Liver (tissue), 9 donors: ENCODE data around the gene SEZ6L2. TPM values are rescaled to one million over a fixed set of nuclear protein-coding genes. Genes with fewer than 3 reads are reported as not detected.
"Not testable (repeated sequence)": the region's sequence is repeated elsewhere in the genome, so short reads cannot be mapped to it uniquely, and the experiment has no call there.

Source experiments
- DNase-seq: peaks from one replicate; pipeline ENCODE4 v3.0.0-alpha.2; 2017; ENCODE audit warnings: low spot score
- H3K27ac ChIP-seq, 2 donors: one replicate each; pipeline ENCODE4 v1.7.0; 2013; ENCODE audit warnings: inconsistent platforms in 2 of 2, low read length in 2 of 2, control low read depth in 1 of 2, low read depth in 1 of 2, mild to moderate bottlenecking in 1 of 2
- H3K27me3 ChIP-seq, 4 donors: one replicate each; pipeline versions ENCODE4 v1.6.1 to v1.7.0; 2013; ENCODE audit warnings: low read length in 3 of 4, inconsistent platforms in 1 of 4, mild to moderate bottlenecking in 1 of 4, moderate library complexity in 1 of 4; ENCODE audit not compliant: control insufficient read depth in 4 of 4, insufficient read depth in 4 of 4
- H3K36me3 ChIP-seq, 4 donors: one replicate each; pipeline versions ENCODE4 v1.6.1 to v1.7.0; 2013; ENCODE audit warnings: low read length in 3 of 4, mild to moderate bottlenecking in 3 of 4, low read depth in 1 of 4, moderate library complexity in 1 of 4; ENCODE audit not compliant: control insufficient read depth in 4 of 4, insufficient read depth in 3 of 4
- H3K4me1 ChIP-seq, 4 donors: one replicate each; pipeline versions ENCODE4 v1.6.1 to v1.7.0; 2013; ENCODE audit warnings: low read length in 3 of 4, mild to moderate bottlenecking in 3 of 4, moderate library complexity in 1 of 4; ENCODE audit not compliant: control insufficient read depth in 4 of 4, insufficient read depth in 4 of 4
- H3K4me3 ChIP-seq, 3 donors: one replicate each; pipeline versions ENCODE4 v1.6.1 to v1.7.0; 2013; ENCODE audit warnings: low read length in 3 of 3, control low read depth in 1 of 3, low read depth in 1 of 3, mild to moderate bottlenecking in 1 of 3
- H3K9ac ChIP-seq, 2 donors: one replicate each; pipeline ENCODE4 v1.7.0; 2013; ENCODE audit warnings: low read length in 2 of 2, mild to moderate bottlenecking in 2 of 2, moderate library complexity in 2 of 2, control low read depth in 1 of 2, low read depth in 1 of 2
- H3K9me3 ChIP-seq, 4 donors: one replicate each; pipeline versions ENCODE4 v1.6.1 to v1.7.0; 2013; ENCODE audit warnings: low read length in 3 of 4; ENCODE audit not compliant: control insufficient read depth in 4 of 4
- EGR1 ChIP-seq, 2 donors: IDR thresholded peaks; 2 replicates each; pipeline ENCODE4 v1.6.1; 2016 to 2018; ENCODE audit warnings: antibody characterized with exemption in 2 of 2, low read depth in 2 of 2
- FOXA1 ChIP-seq: IDR thresholded peaks from 2 replicates; pipeline ENCODE4 v1.6.1; 2016; ENCODE audit warnings: antibody characterized with exemption
- HNF4A ChIP-seq, 2 donors: conservative IDR thresholded peaks; 2 replicates each; pipeline ENCODE4 v1.6.1; 2016; ENCODE audit warnings: antibody characterized with exemption in 2 of 2, mild to moderate bottlenecking in 2 of 2
- JUND ChIP-seq, 2 donors: IDR thresholded peaks; 2 replicates each; pipeline ENCODE4 v1.6.1; 2016; ENCODE audit warnings: antibody characterized with exemption in 2 of 2
- NR2F2 ChIP-seq: IDR thresholded peaks from 2 replicates; pipeline ENCODE4 v1.6.1; 2016; ENCODE audit warnings: antibody characterized with exemption
- RAD21 ChIP-seq, 2 donors: IDR thresholded peaks; 2 replicates each; pipeline ENCODE4 v1.6.1; 2016; ENCODE audit warnings: antibody characterized with exemption in 2 of 2, mild to moderate bottlenecking in 2 of 2
- RXRA ChIP-seq, 2 donors: IDR thresholded peaks; 2 replicates each; pipeline ENCODE4 v1.6.1; 2017 to 2018; ENCODE audit warnings: antibody characterized with exemption in 2 of 2, mild to moderate bottlenecking in 1 of 2
- SP1 ChIP-seq: IDR thresholded peaks from 2 replicates; pipeline ENCODE4 v1.6.1; 2018; ENCODE audit warnings: antibody characterized with exemption, mild to moderate bottlenecking
- TAF1 ChIP-seq: conservative IDR thresholded peaks from 2 replicates; pipeline ENCODE4 v1.6.1; 2016; ENCODE audit warnings: antibody characterized with exemption, mild to moderate bottlenecking
- YY1 ChIP-seq: IDR thresholded peaks from 2 replicates; pipeline ENCODE4 v1.6.1; 2016; ENCODE audit warnings: antibody characterized with exemption, mild to moderate bottlenecking
- WGBS: extraction: QIAGEN DNeasy Blood & Tissue Kit; methylation state at CpG from one replicate; pipeline ENCODE4 v1.1.7; 2013; 5-methylcytosine and 5-hydroxymethylcytosine counted together
- polyA plus RNA-seq, 2 donors: library from polyadenylated mRNA; stranded (reverse) in 1 of 2; unstranded in 1 of 2; fragments of 200-250 nt in 1 of 2; fragments of >200 nt in 1 of 2; fragmentation: Nextera tagmentation in 1 of 2; extraction: Ambion mirVana in 1 of 2; gene quantifications; one replicate each; pipeline versions ENCODE4 v1.2.1 to v1.2.3, GENCODE V29; 2013 to 2015
- total RNA-seq, 2 donors: library from RNA; depleted of rRNA; stranded (reverse); fragments of >200 nt; gene quantifications; one replicate each; pipeline ENCODE4 v1.2.3, GENCODE V29; 2014
- TF ChIP-seq, protein P1 (sequence below): fragments of 150-350 bp; IDR thresholded peaks from 2 replicates; pipeline ENCODE4 v1.5.1; 2017; ENCODE audit warnings: improper control_type of control experiment, low read depth, low read length; ENCODE audit not compliant: missing input control
- TF ChIP-seq, protein P2 (sequence below): IDR thresholded peaks from 2 replicates; pipeline ENCODE4 v1.6.1; 2016; ENCODE audit warnings: antibody characterized with exemption
- TF ChIP-seq, protein P3 (sequence below): IDR thresholded peaks from 2 replicates; pipeline ENCODE4 v1.6.1; 2016; ENCODE audit warnings: antibody characterized with exemption, mild to moderate bottlenecking
- TF ChIP-seq, protein P4 (sequence below): IDR thresholded peaks from 2 replicates; pipeline ENCODE4 v1.6.1; 2016; ENCODE audit warnings: antibody characterized with exemption
- TF ChIP-seq, protein P5 (sequence below): IDR thresholded peaks from 2 replicates; pipeline ENCODE4 v1.6.1; 2016; ENCODE audit warnings: antibody characterized with exemption
- donor health status: healthy.
- donor health status: healthy.
- donor health status: healthy.
- donor health status: healthy.
- donor health status: healthy.

SEZ6L2 gene
- total and polyA plus RNA-seq, 4 donors: 0.24 to 0.37 (median 0.30) TPM

DNA sequence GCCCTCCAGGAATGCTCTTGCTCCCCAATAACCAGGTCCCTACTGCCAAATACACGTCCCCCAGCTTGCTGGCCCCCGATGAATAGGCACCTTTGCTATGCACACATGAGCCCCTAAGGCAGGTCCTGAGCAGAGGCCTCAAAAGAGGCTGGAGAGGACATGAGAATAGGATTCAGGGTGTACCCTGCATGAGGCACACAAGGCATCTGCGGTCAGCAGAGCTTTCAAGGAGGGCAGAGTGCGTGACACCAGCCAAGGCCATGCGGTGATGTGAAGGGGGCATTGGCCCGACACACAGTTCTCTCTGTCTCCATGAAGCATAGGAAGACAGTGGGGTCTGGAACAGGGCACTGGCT lies 6.9 kb downstream of the SEZ6L2 start:
- Histone ChIP-seq H3K4me1 (peaks cover 0 to 2% (median 0%) of the 10 kb centered on the region in 4 donors), H3K27me3 (no peaks in the 10 kb centered on the region), H3K36me3 (no peaks in the 10 kb centered on the region), H3K4me3 (no peak overlapping the region), H3K9ac (no peak overlapping the region), H3K9me3 (no peaks in the 10 kb centered on the region), H3K27ac (no peak overlapping the region)
- 92% methylated on average over 6 of the region's 6 CpGs for WGBS
- TF ChIP-seq TAF1 (no peak), FOXA1 (no peak), RAD21 (IDR thresholded peaks at IDR 0.05) (no peak), SP1 (no peak), RXRA (IDR thresholded peaks at IDR 0.05) (no peak), EGR1 (IDR thresholded peaks at IDR 0.05; ENCODE audit: low read depth in 2 of 2) (no peak), JUND (IDR thresholded peaks at IDR 0.05) (no peak), NR2F2 (no peak), YY1 (no peak)
- TF ChIP-seq, protein P1, sequence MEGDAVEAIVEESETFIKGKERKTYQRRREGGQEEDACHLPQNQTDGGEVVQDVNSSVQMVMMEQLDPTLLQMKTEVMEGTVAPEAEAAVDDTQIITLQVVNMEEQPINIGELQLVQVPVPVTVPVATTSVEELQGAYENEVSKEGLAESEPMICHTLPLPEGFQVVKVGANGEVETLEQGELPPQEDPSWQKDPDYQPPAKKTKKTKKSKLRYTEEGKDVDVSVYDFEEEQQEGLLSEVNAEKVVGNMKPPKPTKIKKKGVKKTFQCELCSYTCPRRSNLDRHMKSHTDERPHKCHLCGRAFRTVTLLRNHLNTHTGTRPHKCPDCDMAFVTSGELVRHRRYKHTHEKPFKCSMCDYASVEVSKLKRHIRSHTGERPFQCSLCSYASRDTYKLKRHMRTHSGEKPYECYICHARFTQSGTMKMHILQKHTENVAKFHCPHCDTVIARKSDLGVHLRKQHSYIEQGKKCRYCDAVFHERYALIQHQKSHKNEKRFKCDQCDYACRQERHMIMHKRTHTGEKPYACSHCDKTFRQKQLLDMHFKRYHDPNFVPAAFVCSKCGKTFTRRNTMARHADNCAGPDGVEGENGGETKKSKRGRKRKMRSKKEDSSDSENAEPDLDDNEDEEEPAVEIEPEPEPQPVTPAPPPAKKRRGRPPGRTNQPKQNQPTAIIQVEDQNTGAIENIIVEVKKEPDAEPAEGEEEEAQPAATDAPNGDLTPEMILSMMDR: no peak
- TF ChIP-seq, protein P2, sequence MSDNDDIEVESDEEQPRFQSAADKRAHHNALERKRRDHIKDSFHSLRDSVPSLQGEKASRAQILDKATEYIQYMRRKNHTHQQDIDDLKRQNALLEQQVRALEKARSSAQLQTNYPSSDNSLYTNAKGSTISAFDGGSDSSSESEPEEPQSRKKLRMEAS: no peak
- TF ChIP-seq, protein P3, sequence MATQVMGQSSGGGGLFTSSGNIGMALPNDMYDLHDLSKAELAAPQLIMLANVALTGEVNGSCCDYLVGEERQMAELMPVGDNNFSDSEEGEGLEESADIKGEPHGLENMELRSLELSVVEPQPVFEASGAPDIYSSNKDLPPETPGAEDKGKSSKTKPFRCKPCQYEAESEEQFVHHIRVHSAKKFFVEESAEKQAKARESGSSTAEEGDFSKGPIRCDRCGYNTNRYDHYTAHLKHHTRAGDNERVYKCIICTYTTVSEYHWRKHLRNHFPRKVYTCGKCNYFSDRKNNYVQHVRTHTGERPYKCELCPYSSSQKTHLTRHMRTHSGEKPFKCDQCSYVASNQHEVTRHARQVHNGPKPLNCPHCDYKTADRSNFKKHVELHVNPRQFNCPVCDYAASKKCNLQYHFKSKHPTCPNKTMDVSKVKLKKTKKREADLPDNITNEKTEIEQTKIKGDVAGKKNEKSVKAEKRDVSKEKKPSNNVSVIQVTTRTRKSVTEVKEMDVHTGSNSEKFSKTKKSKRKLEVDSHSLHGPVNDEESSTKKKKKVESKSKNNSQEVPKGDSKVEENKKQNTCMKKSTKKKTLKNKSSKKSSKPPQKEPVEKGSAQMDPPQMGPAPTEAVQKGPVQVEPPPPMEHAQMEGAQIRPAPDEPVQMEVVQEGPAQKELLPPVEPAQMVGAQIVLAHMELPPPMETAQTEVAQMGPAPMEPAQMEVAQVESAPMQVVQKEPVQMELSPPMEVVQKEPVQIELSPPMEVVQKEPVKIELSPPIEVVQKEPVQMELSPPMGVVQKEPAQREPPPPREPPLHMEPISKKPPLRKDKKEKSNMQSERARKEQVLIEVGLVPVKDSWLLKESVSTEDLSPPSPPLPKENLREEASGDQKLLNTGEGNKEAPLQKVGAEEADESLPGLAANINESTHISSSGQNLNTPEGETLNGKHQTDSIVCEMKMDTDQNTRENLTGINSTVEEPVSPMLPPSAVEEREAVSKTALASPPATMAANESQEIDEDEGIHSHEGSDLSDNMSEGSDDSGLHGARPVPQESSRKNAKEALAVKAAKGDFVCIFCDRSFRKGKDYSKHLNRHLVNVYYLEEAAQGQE: no peak
- TF ChIP-seq, protein P4, sequence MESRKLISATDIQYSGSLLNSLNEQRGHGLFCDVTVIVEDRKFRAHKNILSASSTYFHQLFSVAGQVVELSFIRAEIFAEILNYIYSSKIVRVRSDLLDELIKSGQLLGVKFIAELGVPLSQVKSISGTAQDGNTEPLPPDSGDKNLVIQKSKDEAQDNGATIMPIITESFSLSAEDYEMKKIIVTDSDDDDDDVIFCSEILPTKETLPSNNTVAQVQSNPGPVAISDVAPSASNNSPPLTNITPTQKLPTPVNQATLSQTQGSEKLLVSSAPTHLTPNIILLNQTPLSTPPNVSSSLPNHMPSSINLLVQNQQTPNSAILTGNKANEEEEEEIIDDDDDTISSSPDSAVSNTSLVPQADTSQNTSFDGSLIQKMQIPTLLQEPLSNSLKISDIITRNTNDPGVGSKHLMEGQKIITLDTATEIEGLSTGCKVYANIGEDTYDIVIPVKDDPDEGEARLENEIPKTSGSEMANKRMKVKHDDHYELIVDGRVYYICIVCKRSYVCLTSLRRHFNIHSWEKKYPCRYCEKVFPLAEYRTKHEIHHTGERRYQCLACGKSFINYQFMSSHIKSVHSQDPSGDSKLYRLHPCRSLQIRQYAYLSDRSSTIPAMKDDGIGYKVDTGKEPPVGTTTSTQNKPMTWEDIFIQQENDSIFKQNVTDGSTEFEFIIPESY: no peak
- TF ChIP-seq, protein P5, sequence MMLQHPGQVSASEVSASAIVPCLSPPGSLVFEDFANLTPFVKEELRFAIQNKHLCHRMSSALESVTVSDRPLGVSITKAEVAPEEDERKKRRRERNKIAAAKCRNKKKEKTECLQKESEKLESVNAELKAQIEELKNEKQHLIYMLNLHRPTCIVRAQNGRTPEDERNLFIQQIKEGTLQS: no peak
- DNase-seq: no peak

DNA sequence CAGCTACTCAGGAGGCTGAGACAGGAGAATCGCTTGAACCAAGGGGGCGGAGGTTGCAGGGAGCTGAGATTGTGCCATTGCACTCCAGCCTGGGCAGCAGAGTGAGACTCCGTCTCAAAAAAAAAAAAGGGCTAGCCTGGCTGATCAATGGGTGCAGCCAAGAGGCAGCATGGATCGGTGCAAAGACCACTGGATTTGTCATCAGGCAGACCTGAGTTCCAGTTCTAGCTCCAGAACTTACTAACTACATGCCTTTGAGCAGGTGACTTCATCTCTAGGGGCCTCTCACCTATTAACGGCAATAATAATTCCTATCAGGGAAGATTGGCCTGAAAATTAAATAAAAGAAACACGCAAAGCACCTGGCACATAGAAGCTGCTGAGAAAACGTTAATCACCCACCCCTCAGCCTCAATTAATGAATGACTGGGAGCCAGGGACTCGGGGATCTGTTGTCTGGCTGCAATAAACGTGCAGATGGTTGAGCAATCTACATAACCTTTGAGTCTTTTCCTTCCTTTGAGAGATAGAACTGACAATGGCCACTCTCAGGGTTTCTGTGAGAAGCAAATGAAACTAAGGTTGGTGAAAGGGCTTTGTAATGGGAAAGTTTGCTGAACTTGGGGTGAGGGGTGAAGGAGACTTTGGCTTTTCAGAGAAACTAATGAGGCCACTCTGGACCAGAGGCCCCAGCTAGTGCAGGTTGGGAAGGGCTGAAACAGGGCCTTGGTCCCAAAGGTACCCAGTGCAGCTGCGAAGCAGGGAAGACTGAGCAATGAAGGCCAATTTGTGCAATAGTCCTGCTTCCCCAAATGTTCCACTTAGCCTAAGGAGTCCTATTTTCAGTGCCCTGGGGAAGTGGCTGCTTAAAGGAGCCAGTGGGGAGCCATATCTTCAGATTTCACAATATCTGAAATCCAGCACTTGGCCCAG lies 7.6 kb downstream of the SEZ6L2 start:
- Histone ChIP-seq H3K9ac (no peak overlapping the region), H3K4me3 (no peak overlapping the region), H3K4me1 (peaks cover 0 to 2% (median 0%) of the 10 kb centered on the region in 4 donors), H3K27ac (no peak overlapping the region), H3K9me3 (no peaks in the 10 kb centered on the region), H3K36me3 (no peaks in the 10 kb centered on the region), H3K27me3 (no peaks in the 10 kb centered on the region)
- DNase-seq: no peak
- no peak for TF ChIP-seq EGR1 (IDR thresholded peaks at IDR 0.05; ENCODE audit: low read depth in 2 of 2)
- TF ChIP-seq NR2F2: peak; percentile 73
- peak in 1 of 2 donors; percentile 19 for TF ChIP-seq HNF4A (conservative IDR thresholded peaks at IDR 0.05)
- WGBS: 56% methylated on average over 10 of the region's 10 CpGs

DNA sequence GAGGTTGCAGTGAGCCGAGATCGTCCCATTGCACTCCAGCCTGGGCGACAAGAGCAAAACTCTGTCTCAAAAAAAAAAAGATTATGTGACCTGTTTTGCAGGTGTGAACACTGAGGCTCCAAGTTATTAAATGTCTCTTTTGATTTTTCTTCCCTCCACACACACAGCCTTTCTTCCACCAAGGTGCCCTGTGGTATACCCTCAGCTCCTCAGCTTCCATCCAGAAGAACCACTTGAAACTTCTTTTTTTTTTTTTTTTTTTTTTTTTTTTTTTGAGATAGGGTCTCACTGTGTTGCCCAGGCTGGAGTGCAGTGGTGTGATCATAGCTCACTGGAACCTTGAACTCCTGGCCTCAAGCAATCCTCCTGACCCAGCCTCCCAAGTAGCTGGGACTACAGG lies 10.0 kb downstream of the SEZ6L2 start:
- H3K4me3 ChIP-seq, DNase-seq, H3K27me3 ChIP-seq, H3K9me3 ChIP-seq, H3K4me1 ChIP-seq, H3K36me3 ChIP-seq, H3K9ac ChIP-seq, H3K27ac ChIP-seq: not testable (repeated sequence)
- WGBS: 97% methylated on average over 3 of the region's 3 CpGs
